ENCODE results near the gene ARHGAP26. TPM values are rescaled to one million over a fixed set of nuclear protein-coding genes. Genes with fewer than 3 reads are reported as not detected.
A peak's percentile ranks its signal among the peaks of the same experiment; 100 is the strongest.

ARHGAP26 gene
- total and polyA plus RNA-seq, 4 experiments from 2014 or later: 2.0 to 22.7 (median 17.3) TPM

GRCh38 chr5:142836048-142836447 lies 65.9 kb downstream of the ARHGAP26 start:
- Mint-ChIP-seq H3K27me3 (no peaks in the 10 kb centered on the region), H3K4me3 (no peak overlapping the region), H3K27ac (no peak overlapping the region), H3K9me3 (peaks cover 0 to 2% (median 0%) of the 10 kb centered on the region in 8 donors), H3K36me3 (peaks cover 0 to 5% of the 10 kb centered on the region in 2 donors), H3K4me1 (peaks cover 4 to 18% (median 10%) of the 10 kb centered on the region in 4 donors)
- no peak overlapping the region for H3K4me3 ChIP-seq (ENCODE audit: low read length in 2 of 2)
- CTCF ChIA-PET (ENCODE audit: partially characterized antibody): interaction anchor here (1.0 kb wide), 1 partner anchor 123 kb away, joined by 4 read pairs; no protein-coding TSS in a partner anchor
- H3K36me3 ChIP-seq (ENCODE audit: insufficient read depth, low read length): no peaks in the 10 kb centered on the region
- H3K27me3 ChIP-seq (ENCODE audit: insufficient read depth, low read length): no peaks in the 10 kb centered on the region
- H3K27ac ChIP-seq (ENCODE audit: low read depth, low read length): no peak overlapping the region
- intact Hi-C loops (cut with micrococcal nuclease): no loop called here
- POLR2A ChIA-PET (ENCODE audit: partially characterized antibody): no interaction called here
- H3K9me3 ChIP-seq (ENCODE audit: control insufficient read depth in 1 of 2, low read length in 2 of 2): no peaks in the 10 kb centered on the region
- no peaks in the 10 kb centered on the region for H3K4me1 ChIP-seq (ENCODE audit: insufficient read depth, low read length)
- no peak for DNase-seq

- H3K27me3 ChIP-seq (ENCODE audit: insufficient read depth, low read length): no peaks in the 10 kb centered on the region
- H3K27ac ChIP-seq (ENCODE audit: low read depth, low read length): no peak overlapping the region
- Mint-ChIP-seq H3K27ac (no peak overlapping the region), H3K4me3 (no peak overlapping the region), H3K9me3 (no peaks in the 10 kb centered on the region), H3K36me3 (peaks cover 0 to 5% of the 10 kb centered on the region in 2 donors), H3K27me3 (no peaks in the 10 kb centered on the region), H3K4me1 (peaks cover 4 to 6% (median 5%) of the 10 kb centered on the region in 4 donors)
- ChIA-PET POLR2A (ENCODE audit: partially characterized antibody) (no interaction called here), CTCF (ENCODE audit: partially characterized antibody) (interaction anchor here (1.0 kb wide), 1 partner anchor 124 kb away, joined by 4 read pairs; no protein-coding TSS in a partner anchor)
- H3K9me3 ChIP-seq (ENCODE audit: control insufficient read depth in 1 of 2, low read length in 2 of 2): no peaks in the 10 kb centered on the region
- H3K4me3 ChIP-seq (ENCODE audit: low read length in 2 of 2): no peak overlapping the region
- DNase-seq: no peak
- H3K36me3 ChIP-seq (ENCODE audit: insufficient read depth, low read length): no peaks in the 10 kb centered on the region
- H3K4me1 ChIP-seq (ENCODE audit: insufficient read depth, low read length): no peaks in the 10 kb centered on the region
- intact Hi-C loops (cut with micrococcal nuclease): no loop called here
These were observed 67.0 kb downstream of the ARHGAP26 start for GRCh38 chr5:142837081-142837725.

GRCh38 chr5:142838845-142839244 lies 68.7 kb downstream of the ARHGAP26 start:
- POLR2A ChIA-PET (ENCODE audit: partially characterized antibody): no interaction called here
- Mint-ChIP-seq H3K9me3 (no peaks in the 10 kb centered on the region), H3K4me1 (peaks cover 5 to 11% (median 9%) of the 10 kb centered on the region in 4 donors), H3K36me3 (peaks cover 0 to 5% of the 10 kb centered on the region in 2 donors), H3K27me3 (no peaks in the 10 kb centered on the region), H3K4me3 (no peak overlapping the region), H3K27ac (no peak overlapping the region)
- no peaks in the 10 kb centered on the region for H3K9me3 ChIP-seq (ENCODE audit: control insufficient read depth in 1 of 2, low read length in 2 of 2)
- H3K27ac ChIP-seq (ENCODE audit: low read depth, low read length): no peak overlapping the region
- intact Hi-C loops (cut with micrococcal nuclease): no loop called here
- no peaks in the 10 kb centered on the region for H3K4me1 ChIP-seq (ENCODE audit: insufficient read depth, low read length)
- H3K27me3 ChIP-seq (ENCODE audit: insufficient read depth, low read length): no peaks in the 10 kb centered on the region
- DNase-seq: no peak
- no peaks in the 10 kb centered on the region for H3K36me3 ChIP-seq (ENCODE audit: insufficient read depth, low read length)
- H3K4me3 ChIP-seq (ENCODE audit: low read length in 2 of 2): no peak overlapping the region
- CTCF ChIA-PET (ENCODE audit: partially characterized antibody): interaction anchor here (1.1 kb wide), 1 partner anchor 849 kb away, joined by 3 read pairs; no protein-coding TSS in a partner anchor

GRCh38 chr5:142839711-142840346 lies 69.7 kb downstream of the ARHGAP26 start:
- CTCF ChIA-PET (ENCODE audit: partially characterized antibody): interaction anchor here (0.7 to 1.1 kb wide), 2 partner anchors 124 to 849 kb away, joined by 3 read pairs; no protein-coding TSS in a partner anchor
- H3K27ac ChIP-seq (ENCODE audit: low read depth, low read length): no peak overlapping the region
- H3K27me3 Mint-ChIP-seq: no peaks in the 10 kb centered on the region
- DNase-seq: no peak
- intact Hi-C loops (cut with micrococcal nuclease): no loop called here
- no peaks in the 10 kb centered on the region for H3K9me3 Mint-ChIP-seq
- no peaks in the 10 kb centered on the region for H3K36me3 ChIP-seq (ENCODE audit: insufficient read depth, low read length)
- H3K4me1 Mint-ChIP-seq: peaks cover 6 to 13% (median 10%) of the 10 kb centered on the region in 4 donors
- H3K36me3 Mint-ChIP-seq: no peaks in the 10 kb centered on the region
- no peaks in the 10 kb centered on the region for H3K27me3 ChIP-seq (ENCODE audit: insufficient read depth, low read length)
- no peaks in the 10 kb centered on the region for H3K9me3 ChIP-seq (ENCODE audit: control insufficient read depth in 1 of 2, low read length in 2 of 2)
- H3K27ac Mint-ChIP-seq: no peak overlapping the region
- no peak overlapping the region for H3K4me3 Mint-ChIP-seq
- POLR2A ChIA-PET (ENCODE audit: partially characterized antibody): no interaction called here
- H3K4me3 ChIP-seq (ENCODE audit: low read length in 2 of 2): no peak overlapping the region
- no peaks in the 10 kb centered on the region for H3K4me1 ChIP-seq (ENCODE audit: insufficient read depth, low read length)

- Histone ChIP-seq H3K4me1 (ENCODE audit: insufficient read depth, low read length) (peaks cover 7% of the 10 kb centered on the region), H3K27me3 (ENCODE audit: insufficient read depth, low read length) (no peaks in the 10 kb centered on the region), H3K27ac (ENCODE audit: low read depth, low read length) (no peak overlapping the region), H3K4me3 (ENCODE audit: low read length in 2 of 2) (no peak overlapping the region), H3K9me3 (ENCODE audit: control insufficient read depth in 1 of 2, low read length in 2 of 2) (no peaks in the 10 kb centered on the region), H3K36me3 (ENCODE audit: insufficient read depth, low read length) (no peaks in the 10 kb centered on the region)
- H3K27ac Mint-ChIP-seq: peak overlapping the region in 1 of 7 donors; percentile 31
- no peak overlapping the region for H3K4me3 Mint-ChIP-seq
- H3K36me3 Mint-ChIP-seq: no peaks in the 10 kb centered on the region
- peaks cover 10 to 21% (median 14%) of the 10 kb centered on the region in 4 donors for H3K4me1 Mint-ChIP-seq
- CTCF ChIA-PET (ENCODE audit: partially characterized antibody): no interaction called here
- no peaks in the 10 kb centered on the region for H3K27me3 Mint-ChIP-seq
- no peak for DNase-seq
- no peaks in the 10 kb centered on the region for H3K9me3 Mint-ChIP-seq
- intact Hi-C loops (cut with micrococcal nuclease): no loop called here
- POLR2A ChIA-PET (ENCODE audit: partially characterized antibody): no interaction called here
These were observed 70.4 kb downstream of the ARHGAP26 start for GRCh38 chr5:142840575-142840974.

- no peak for DNase-seq
- intact Hi-C loops (cut with micrococcal nuclease): no loop called here
- Mint-ChIP-seq H3K27ac (peak overlapping the region in 2 of 7 donors; percentile 14 to 63), H3K4me1 (peaks cover 11 to 26% (median 19%) of the 10 kb centered on the region in 4 donors), H3K4me3 (no peak overlapping the region), H3K27me3 (no peaks in the 10 kb centered on the region), H3K36me3 (no peaks in the 10 kb centered on the region), H3K9me3 (no peaks in the 10 kb centered on the region)
- H3K27me3 ChIP-seq (ENCODE audit: insufficient read depth, low read length): no peaks in the 10 kb centered on the region
- H3K27ac ChIP-seq (ENCODE audit: low read depth, low read length): no peak overlapping the region
- no peaks in the 10 kb centered on the region for H3K36me3 ChIP-seq (ENCODE audit: insufficient read depth, low read length)
- CTCF ChIA-PET (ENCODE audit: partially characterized antibody): no interaction called here
- POLR2A ChIA-PET (ENCODE audit: partially characterized antibody): no interaction called here
- H3K4me1 ChIP-seq (ENCODE audit: insufficient read depth, low read length): peaks cover 15% of the 10 kb centered on the region
- no peak overlapping the region for H3K4me3 ChIP-seq (ENCODE audit: low read length in 2 of 2)
- H3K9me3 ChIP-seq (ENCODE audit: control insufficient read depth in 1 of 2, low read length in 2 of 2): no peaks in the 10 kb centered on the region
These were observed 71.5 kb downstream of the ARHGAP26 start for GRCh38 chr5:142841511-142842265.
